Stimulated activated CD4-positive, alpha-beta T cell treated with anti-CD3 and anti-CD28 coated beads, Interleukin-1b, Interleukin-23, amount 100 ng/mL, for 4 hours (primary cell): Measurements from ENCODE around the gene RAB28.

ENCODE experiments used
- DNase-seq, 2 donors: peaks; one replicate each; pipeline ENCODE4 v3.0.0-alpha.2; 2020; ENCODE audit warnings: low read depth in 2 of 2

Gene RAB28

GRCh38 chr4:13484122-13484748 is at the start of gene RAB28:
TSS of gene RAB28 (minus strand) at chr4:13484340.
- peak; percentile 89 to 91 for DNase-seq

- no peak for DNase-seq
Observed at GRCh38 chr4:13531625-13531998, 47.5 kb upstream of the RAB28 start.

- DNase-seq: no peak
Observed at GRCh38 chr4:13530823-13531624, 46.9 kb upstream of the RAB28 start.

- no peak for DNase-seq
Observed at GRCh38 chr4:13529128-13529919, 45.2 kb upstream of the RAB28 start.

- DNase-seq: no peak
Observed at GRCh38 chr4:13528821-13529127, 44.6 kb upstream of the RAB28 start.

- DNase-seq: no peak
Observed at GRCh38 chr4:13527981-13528820, 44.1 kb upstream of the RAB28 start.

- no peak for DNase-seq
Observed at GRCh38 chr4:13527192-13527980, 43.2 kb upstream of the RAB28 start.

- DNase-seq: no peak
Observed at GRCh38 chr4:13526658-13527057, 42.5 kb upstream of the RAB28 start.

GRCh38 chr4:13525606-13526281 is 41.6 kb upstream of the RAB28 start:
- no peak for DNase-seq

- no peak for DNase-seq
Observed at GRCh38 chr4:13524504-13525243, 40.5 kb upstream of the RAB28 start.

- DNase-seq: no peak
Observed at GRCh38 chr4:13523591-13524503, 39.7 kb upstream of the RAB28 start.

GRCh38 chr4:13523105-13523477 is 39.0 kb upstream of the RAB28 start:
- DNase-seq: no peak

- no peak for DNase-seq
Observed at GRCh38 chr4:13522282-13523104, 38.4 kb upstream of the RAB28 start.

- DNase-seq: no peak
Observed at GRCh38 chr4:13521047-13521446, 36.9 kb upstream of the RAB28 start.

- DNase-seq: no peak
Observed at GRCh38 chr4:13516315-13516860, 32.2 kb upstream of the RAB28 start.

GRCh38 chr4:13515268-13515667 is 31.1 kb upstream of the RAB28 start:
- DNase-seq: no peak

- no peak for DNase-seq
Observed at GRCh38 chr4:13514722-13515121, 30.6 kb upstream of the RAB28 start.

GRCh38 chr4:13511101-13511500 is 27.0 kb upstream of the RAB28 start:
- DNase-seq: no peak
